Measurements from ENCODE around the gene FAM200B.

FAM200B gene

GRCh38 chr4:15704129-15704528 lies 22.5 kb downstream of the FAM200B start:
- H4K20me1 ChIP-seq (ENCODE audit: insufficient read depth, low read length) = 0 out of 2 replicates have a peak, but pooled peaks cover 6% of the 10 kb centered on the region
- H2AFZ ChIP-seq (ENCODE audit: low read depth, low read length) = no peak overlapping the region
- ATAC-seq (ENCODE audit: insufficient read depth, low read depth) (no peak), DNase-seq (no peak)
- H3K4me2 ChIP-seq (ENCODE audit: insufficient read depth, low read length) = no peak overlapping the region
- H3K79me2 ChIP-seq (ENCODE audit: insufficient read depth, low read length) = no peaks in the 10 kb centered on the region
- TF ChIP-seq CTCF (IDR thresholded peaks at IDR 0.05; ENCODE audit: borderline replicate concordance, extremely low read depth, low read length, poor library complexity, severe bottlenecking) (no peak), EZH2 (IDR thresholded peaks at IDR 0.05; ENCODE audit: borderline replicate concordance, low read depth, low read length, severe bottlenecking) (no peak)
- H3K27me3 ChIP-seq (ENCODE audit: insufficient read depth, low read length, poor library complexity) = peaks cover 11% of the 10 kb centered on the region
- H3K4me1 ChIP-seq (ENCODE audit: insufficient read depth, low read length) = peaks cover 20% of the 10 kb centered on the region
- H3K4me3 ChIP-seq (ENCODE audit: low read depth in 1 of 2, low read length in 2 of 2) = no peak overlapping the region
- H3K9me3 ChIP-seq (ENCODE audit: insufficient read depth, low read length, severe bottlenecking) = no peaks in the 10 kb centered on the region
- no peak overlapping the region for H3K9ac ChIP-seq (ENCODE audit: low read depth, low read length)
- H3K27ac ChIP-seq (ENCODE audit: low read length) = no peak overlapping the region
- no peaks in the 10 kb centered on the region for H3K36me3 ChIP-seq (ENCODE audit: insufficient read depth, low read length)

GRCh38 chr4:15706646-15707362 lies 25.2 kb downstream of the FAM200B start:
- Histone ChIP-seq H3K36me3 (ENCODE audit: insufficient read depth, low read length) (no peaks in the 10 kb centered on the region), H3K4me2 (ENCODE audit: insufficient read depth, low read length) (no peak overlapping the region), H4K20me1 (ENCODE audit: insufficient read depth, low read length) (0 out of 2 replicates have a peak, but pooled peaks cover 6% of the 10 kb centered on the region), H2AFZ (ENCODE audit: low read depth, low read length) (no peak overlapping the region), H3K27ac (ENCODE audit: low read length) (no peak overlapping the region), H3K27me3 (ENCODE audit: insufficient read depth, low read length, poor library complexity) (peaks cover 11% of the 10 kb centered on the region), H3K79me2 (ENCODE audit: insufficient read depth, low read length) (no peaks in the 10 kb centered on the region), H3K9me3 (ENCODE audit: insufficient read depth, low read length, severe bottlenecking) (no peaks in the 10 kb centered on the region), H3K4me1 (ENCODE audit: insufficient read depth, low read length) (peaks cover 20% of the 10 kb centered on the region), H3K9ac (ENCODE audit: low read depth, low read length) (no peak overlapping the region), H3K4me3 (ENCODE audit: low read depth in 1 of 2, low read length in 2 of 2) (no peak overlapping the region)
- ATAC-seq (ENCODE audit: insufficient read depth, low read depth) = no peak
- TF ChIP-seq CTCF (IDR thresholded peaks at IDR 0.05; ENCODE audit: borderline replicate concordance, extremely low read depth, low read length, poor library complexity, severe bottlenecking) (no peak), EZH2 (IDR thresholded peaks at IDR 0.05; ENCODE audit: borderline replicate concordance, low read depth, low read length, severe bottlenecking) (no peak)
- no peak for DNase-seq

- Histone ChIP-seq H3K4me1 (ENCODE audit: insufficient read depth, low read length) (peaks cover 15% of the 10 kb centered on the region), H3K9me3 (ENCODE audit: insufficient read depth, low read length, severe bottlenecking) (no peaks in the 10 kb centered on the region), H4K20me1 (ENCODE audit: insufficient read depth, low read length) (0 out of 2 replicates have a peak, but pooled peaks cover 6% of the 10 kb centered on the region), H2AFZ (ENCODE audit: low read depth, low read length) (no peak overlapping the region), H3K27ac (ENCODE audit: low read length) (no peak overlapping the region), H3K4me2 (ENCODE audit: insufficient read depth, low read length) (no peak overlapping the region), H3K9ac (ENCODE audit: low read depth, low read length) (no peak overlapping the region), H3K79me2 (ENCODE audit: insufficient read depth, low read length) (no peaks in the 10 kb centered on the region), H3K36me3 (ENCODE audit: insufficient read depth, low read length) (no peaks in the 10 kb centered on the region), H3K27me3 (ENCODE audit: insufficient read depth, low read length, poor library complexity) (peaks cover 11% of the 10 kb centered on the region), H3K4me3 (ENCODE audit: low read depth in 1 of 2, low read length in 2 of 2) (no peak overlapping the region)
- DNase-seq = no peak
- TF ChIP-seq EZH2 (IDR thresholded peaks at IDR 0.05; ENCODE audit: borderline replicate concordance, low read depth, low read length, severe bottlenecking) (no peak), CTCF (IDR thresholded peaks at IDR 0.05; ENCODE audit: borderline replicate concordance, extremely low read depth, low read length, poor library complexity, severe bottlenecking) (no peak)
- ATAC-seq (ENCODE audit: insufficient read depth, low read depth) = no peak
These were observed 25.7 kb downstream of the FAM200B start for GRCh38 chr4:15707363-15707715.
